ENCODE results near the gene GABRR1. TPM values are rescaled to one million over a fixed set of nuclear protein-coding genes. Genes with fewer than 3 reads are reported as not detected.

The GABRR1 gene
- total RNA-seq, 3 donors from 2014 or later (not counting 1 experiment from before 2014, with no cell fraction given), result 0.07 TPM; not detected in 2

- intact Hi-C loops (cut with micrococcal nuclease), result no loop called here
- Mint-ChIP-seq H3K36me3 (no peaks in the 10 kb centered on the region), H3K9me3 (no peaks in the 10 kb centered on the region), H3K27me3 (ENCODE audit: low read depth in 2 of 2) (no peaks in the 10 kb centered on the region), H3K4me3 (no peak overlapping the region), H3K27ac (no peak overlapping the region), H3K4me1 (no peaks in the 10 kb centered on the region)
- Histone ChIP-seq H3K4me1 (ENCODE audit: control insufficient read depth, insufficient read depth, low read length) (no peaks in the 10 kb centered on the region), H3K27me3 (ENCODE audit: control insufficient read depth, insufficient read depth, low read length) (no peaks in the 10 kb centered on the region), H3K9me3 (ENCODE audit: control insufficient read depth, insufficient read depth, low read length) (no peaks in the 10 kb centered on the region), H3K27ac (ENCODE audit: low read length) (no peak overlapping the region), H3K36me3 (ENCODE audit: control insufficient read depth, insufficient read depth, low read length) (peaks cover 41% of the 10 kb centered on the region), H3K4me3 (ENCODE audit: low read length) (no peak overlapping the region)
- over 99% methylated on average over 3 of the region's 4 CpGs for WGBS (ENCODE audit: insufficient coverage)
- ATAC-seq (no peak), DNase-seq (no peak)
- TF ChIP-seq CTCF (IDR thresholded peaks at IDR 0.05), result no peak
Observed at GRCh38 chr6:89160331-89161092, 56.6 kb downstream of the GABRR1 start.

- no peak for ATAC-seq
- H3K27ac ChIP-seq (ENCODE audit: low read length), result no peak overlapping the region
- intact Hi-C loops (cut with micrococcal nuclease), result no loop called here
- H3K4me1 ChIP-seq (ENCODE audit: control insufficient read depth, insufficient read depth, low read length), result no peaks in the 10 kb centered on the region
- H3K4me3 ChIP-seq (ENCODE audit: low read length), result no peak overlapping the region
- Mint-ChIP-seq H3K9me3 (no peaks in the 10 kb centered on the region), H3K4me3 (no peak overlapping the region), H3K27me3 (ENCODE audit: low read depth in 2 of 2) (no peaks in the 10 kb centered on the region), H3K36me3 (no peaks in the 10 kb centered on the region), H3K4me1 (no peaks in the 10 kb centered on the region), H3K27ac (no peak overlapping the region)
- no CpG with 5 or more reads among the region's 1 CpG for WGBS (ENCODE audit: insufficient coverage)
- DNase-seq, result no peak
- H3K36me3 ChIP-seq (ENCODE audit: control insufficient read depth, insufficient read depth, low read length), result peaks cover 8% of the 10 kb centered on the region
- H3K27me3 ChIP-seq (ENCODE audit: control insufficient read depth, insufficient read depth, low read length), result no peaks in the 10 kb centered on the region
- H3K9me3 ChIP-seq (ENCODE audit: control insufficient read depth, insufficient read depth, low read length), result no peaks in the 10 kb centered on the region
- TF ChIP-seq CTCF (IDR thresholded peaks at IDR 0.05), result no peak
Observed at GRCh38 chr6:89154131-89154530, 63.0 kb downstream of the GABRR1 start.

DNA sequence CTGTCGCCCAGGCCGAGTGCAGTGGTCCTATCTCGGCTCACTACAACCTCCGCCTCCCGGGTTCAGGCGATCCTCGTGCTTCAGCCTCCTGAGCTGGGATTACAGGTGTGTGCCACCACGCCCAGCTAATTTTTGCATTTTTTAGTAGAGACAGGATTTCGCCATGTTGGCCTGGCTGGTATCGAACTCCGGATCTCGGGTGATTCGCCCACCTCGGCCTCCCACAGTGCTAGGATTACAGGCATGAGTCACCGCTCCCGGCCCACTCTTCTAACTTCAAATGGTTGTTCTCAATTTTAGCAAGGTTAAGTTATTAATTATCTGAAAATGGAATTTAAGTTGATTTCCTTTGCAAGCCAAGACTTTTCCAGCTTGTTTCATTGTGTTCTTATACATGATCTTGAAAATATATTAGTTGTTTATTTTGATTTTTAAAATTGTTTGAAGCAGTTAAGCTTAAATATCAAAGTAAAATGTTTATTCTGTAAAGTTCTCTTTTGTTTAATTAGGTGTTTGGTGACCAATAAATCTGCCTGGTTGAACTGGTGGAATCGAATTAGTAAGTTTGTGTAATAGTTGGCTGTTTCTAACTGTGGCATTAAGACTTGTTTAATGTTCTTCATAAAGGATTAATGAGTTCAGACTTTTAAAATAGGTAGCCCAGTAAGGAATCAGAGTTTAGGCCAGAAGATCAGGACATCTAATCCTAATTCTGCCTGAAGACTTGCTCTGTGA lies 69.0 kb downstream of the GABRR1 start:
- peak overlapping the region; percentile 28 for H3K4me3 Mint-ChIP-seq

More for the DNA sequence above, 69.0 kb downstream of the GABRR1 start:
- Mint-ChIP-seq H3K4me1 (peaks cover 14 to 15% of the 10 kb centered on the region in 2 donors), H3K36me3 (no peaks in the 10 kb centered on the region), H3K9me3 (no peaks in the 10 kb centered on the region), H3K27ac (no peak overlapping the region), H3K27me3 (ENCODE audit: low read depth in 2 of 2) (no peaks in the 10 kb centered on the region)
- H3K36me3 ChIP-seq (ENCODE audit: control insufficient read depth, insufficient read depth, low read length), result no peaks in the 10 kb centered on the region
- 97% methylated on average over 17 of the region's 17 CpGs for WGBS (ENCODE audit: insufficient coverage)
- no peak for TF ChIP-seq CTCF (IDR thresholded peaks at IDR 0.05)
- no peak for DNase-seq
- H3K9me3 ChIP-seq (ENCODE audit: control insufficient read depth, insufficient read depth, low read length), result no peaks in the 10 kb centered on the region
- peaks cover 5% of the 10 kb centered on the region for H3K4me1 ChIP-seq (ENCODE audit: control insufficient read depth, insufficient read depth, low read length)
- H3K27ac ChIP-seq (ENCODE audit: low read length), result no peak overlapping the region
- no peaks in the 10 kb centered on the region for H3K27me3 ChIP-seq (ENCODE audit: control insufficient read depth, insufficient read depth, low read length)
- no peak overlapping the region for H3K4me3 ChIP-seq (ENCODE audit: low read length)
- intact Hi-C loops (cut with micrococcal nuclease), result no loop called here
- no peak for ATAC-seq
